AG10803 (cell line): Measurements from ENCODE around the gene LMF2.

Experiments used
- DNase-seq: peaks from one replicate; pipeline ENCODE4 v3.0.0; 2010; ENCODE audit warnings: low read depth
- H3K4me3 ChIP-seq: 2 replicates; pipeline ENCODE4 v1.5.1; 2011; ENCODE audit warnings: mild to moderate bottlenecking, low read length, control low read depth
- TF ChIP-seq, protein P1 (sequence below): conservative IDR thresholded peaks from 2 replicates; pipeline ENCODE4 v1.5.1; 2011; ENCODE audit warnings: mild to moderate bottlenecking, low read length, control low read depth, inconsistent platforms

LMF2 gene

GRCh38 chr22:50532824-50533796, 25.6 kb upstream of the LMF2 start:
- TF ChIP-seq, protein P1, sequence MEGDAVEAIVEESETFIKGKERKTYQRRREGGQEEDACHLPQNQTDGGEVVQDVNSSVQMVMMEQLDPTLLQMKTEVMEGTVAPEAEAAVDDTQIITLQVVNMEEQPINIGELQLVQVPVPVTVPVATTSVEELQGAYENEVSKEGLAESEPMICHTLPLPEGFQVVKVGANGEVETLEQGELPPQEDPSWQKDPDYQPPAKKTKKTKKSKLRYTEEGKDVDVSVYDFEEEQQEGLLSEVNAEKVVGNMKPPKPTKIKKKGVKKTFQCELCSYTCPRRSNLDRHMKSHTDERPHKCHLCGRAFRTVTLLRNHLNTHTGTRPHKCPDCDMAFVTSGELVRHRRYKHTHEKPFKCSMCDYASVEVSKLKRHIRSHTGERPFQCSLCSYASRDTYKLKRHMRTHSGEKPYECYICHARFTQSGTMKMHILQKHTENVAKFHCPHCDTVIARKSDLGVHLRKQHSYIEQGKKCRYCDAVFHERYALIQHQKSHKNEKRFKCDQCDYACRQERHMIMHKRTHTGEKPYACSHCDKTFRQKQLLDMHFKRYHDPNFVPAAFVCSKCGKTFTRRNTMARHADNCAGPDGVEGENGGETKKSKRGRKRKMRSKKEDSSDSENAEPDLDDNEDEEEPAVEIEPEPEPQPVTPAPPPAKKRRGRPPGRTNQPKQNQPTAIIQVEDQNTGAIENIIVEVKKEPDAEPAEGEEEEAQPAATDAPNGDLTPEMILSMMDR, result no peak
- no peak for DNase-seq
- no peak overlapping the region for H3K4me3 ChIP-seq

DNA sequence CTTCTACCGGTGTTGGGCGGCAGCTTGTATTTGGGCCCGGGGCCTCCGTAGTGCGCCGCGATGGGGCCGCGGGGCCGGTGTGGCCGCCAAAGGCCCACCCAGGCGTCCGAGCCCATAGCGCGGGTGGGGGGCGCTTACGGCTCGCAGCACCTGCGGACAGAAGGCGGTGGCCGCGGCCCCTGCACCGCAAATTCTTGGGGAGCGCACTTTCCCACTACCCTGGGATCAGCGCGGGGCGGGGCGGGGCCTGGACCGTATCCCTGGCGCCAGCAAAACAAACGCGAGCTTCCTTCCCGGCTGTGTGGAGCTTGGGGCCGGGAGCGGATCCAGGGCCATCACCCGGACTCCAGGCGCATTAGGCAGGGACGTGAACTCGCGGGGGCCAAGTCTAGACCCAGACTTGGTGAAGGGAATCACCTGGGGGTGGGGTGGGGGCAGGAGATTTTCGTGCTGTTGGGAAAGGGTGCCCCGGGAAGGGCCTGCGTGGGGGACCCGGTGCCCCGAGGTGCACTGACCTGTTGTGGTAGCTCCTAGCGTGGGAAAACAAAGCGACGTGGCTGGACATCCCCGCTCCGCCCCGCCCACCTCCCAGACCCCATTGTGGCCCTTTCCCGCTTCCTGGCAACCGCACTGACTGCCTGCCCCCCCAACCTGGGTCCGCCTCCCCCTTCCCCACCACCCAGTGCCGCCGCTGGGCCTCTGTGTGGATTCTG, 24.6 kb upstream of the LMF2 start:
- DNase-seq, result peak; percentile 77
- TF ChIP-seq, protein P1, result no peak
- peak overlapping the region; percentile 66 for H3K4me3 ChIP-seq

DNA sequence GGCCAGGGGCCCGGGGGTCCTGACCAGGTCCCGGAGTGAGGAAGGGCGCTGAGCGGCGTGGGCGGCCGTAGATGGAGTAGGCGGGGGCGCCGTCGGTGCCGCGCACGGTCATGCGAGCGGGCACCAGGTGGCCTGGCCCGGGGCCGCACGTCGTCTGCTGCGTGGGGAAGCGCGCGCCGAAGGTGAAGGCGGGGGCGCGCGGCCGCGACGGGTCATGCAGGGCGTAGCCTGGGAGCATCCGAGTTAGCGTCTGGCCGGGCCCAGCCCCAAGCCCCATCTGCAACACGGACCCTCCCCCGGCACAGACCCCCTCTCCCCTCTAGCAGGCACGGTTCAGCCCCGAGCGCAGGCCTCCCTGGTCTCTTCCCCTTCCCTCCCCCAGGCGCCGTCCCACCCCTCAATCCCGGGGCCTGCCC, 24.1 kb upstream of the LMF2 start:
- H3K4me3 ChIP-seq, result peak overlapping the region; percentile 66
- peak; percentile 41 for DNase-seq
- TF ChIP-seq, protein P1, result no peak

DNA sequence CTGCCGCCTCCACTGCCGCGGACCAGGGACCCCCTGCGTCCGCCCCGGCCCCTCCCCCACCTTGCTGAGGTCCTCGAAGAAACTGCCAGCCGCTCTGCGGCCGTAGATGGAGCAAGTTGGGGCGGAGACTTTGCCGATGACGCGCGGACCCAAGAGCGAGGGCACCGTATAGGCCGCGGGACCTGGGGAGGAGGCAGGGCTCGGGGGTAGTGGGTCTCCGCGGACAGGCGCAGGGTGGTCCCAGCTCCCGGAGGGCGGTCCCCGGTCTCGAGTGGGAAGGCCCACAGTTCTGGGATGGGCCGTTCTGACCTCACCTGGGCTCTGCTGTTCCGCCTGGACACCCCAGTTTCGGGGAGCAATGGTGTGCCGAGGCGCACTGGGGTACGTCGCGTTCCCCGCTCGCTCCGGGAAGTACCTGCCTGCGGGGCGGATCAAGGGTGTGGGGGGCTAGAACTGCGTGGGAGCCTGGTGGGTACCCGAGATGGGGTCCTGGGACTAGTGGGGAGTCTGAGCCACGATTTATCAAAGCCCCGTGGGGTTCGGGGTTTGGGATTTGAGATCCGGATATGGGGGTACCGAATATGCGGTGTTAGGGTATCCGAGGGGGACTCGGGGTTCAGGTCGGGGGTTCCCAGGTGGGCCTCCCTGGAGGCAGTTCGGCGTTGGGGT, 23.5 kb upstream of the LMF2 start:
- DNase-seq, result peak; percentile 82
- TF ChIP-seq, protein P1, result no peak
- H3K4me3 ChIP-seq, result peak overlapping the region; percentile 66

DNA sequence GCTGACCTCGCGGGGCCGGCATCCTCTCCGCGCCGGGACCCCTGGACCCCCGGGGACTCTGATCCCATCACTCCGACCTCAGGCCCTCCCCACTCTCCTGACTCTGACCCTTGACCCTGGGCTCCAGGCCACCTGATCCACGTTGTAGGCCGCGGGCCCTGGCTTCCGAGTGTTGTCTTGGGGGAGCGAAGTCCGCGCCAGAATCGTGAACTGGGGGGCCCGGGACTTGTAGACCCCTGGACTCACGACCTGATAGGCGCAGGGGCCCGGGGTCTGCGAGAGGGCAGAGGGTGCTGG, 23.0 kb upstream of the LMF2 start:
- no peak for DNase-seq
- TF ChIP-seq, protein P1, result no peak
- H3K4me3 ChIP-seq, result peak overlapping the region; percentile 66

DNA sequence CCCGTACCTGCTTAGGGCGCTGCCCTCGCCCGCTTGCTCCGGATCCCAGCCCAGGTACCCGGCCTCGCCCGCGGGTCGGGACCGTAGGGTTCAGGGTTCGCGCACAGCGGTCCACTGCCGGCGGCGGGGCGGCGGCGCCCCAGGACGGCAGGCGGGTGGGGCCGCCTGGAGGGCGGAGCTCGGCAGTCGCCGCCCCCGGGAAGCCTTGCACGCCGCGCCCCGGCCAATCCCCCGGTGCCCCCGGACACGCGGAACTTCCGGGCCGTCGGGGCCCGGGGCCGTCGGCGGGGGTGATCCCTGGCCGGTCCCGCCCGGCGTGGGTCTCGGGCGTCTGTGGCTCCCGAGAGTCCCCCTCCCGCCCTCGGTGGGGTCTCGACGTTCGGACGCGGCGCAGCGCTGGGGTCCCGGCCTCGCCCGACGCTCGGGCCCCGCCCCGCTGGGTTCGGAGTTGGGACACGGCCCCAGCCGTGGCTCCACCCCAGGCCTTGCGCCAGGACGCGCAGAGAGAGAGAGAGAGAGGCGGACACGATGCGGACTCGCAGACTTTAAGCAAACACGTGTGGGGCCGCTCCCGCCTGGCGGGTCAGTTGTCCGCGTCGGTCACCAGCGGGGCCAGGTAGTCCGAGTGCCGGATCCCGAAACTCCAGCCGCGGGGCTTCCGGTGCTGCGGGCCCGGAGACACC, 22.5 kb upstream of the LMF2 start, which contains the start of gene TYMP:
TYMP (minus strand) TSS at position 116 of the 683 bp plus-strand sequence. CDS start 303 bp downstream, outside the sequence.
- TF ChIP-seq, protein P1, result no peak
- DNase-seq, result peak; percentile 83
- peak within 1 kb of the TSS; percentile 66 for H3K4me3 ChIP-seq
